ENCODE data around the gene EMP2.

GRCh38 chr16:10521681-10522274, 58.6 kb downstream of the EMP2 start:
- TF ChIP-seq, protein P1, sequence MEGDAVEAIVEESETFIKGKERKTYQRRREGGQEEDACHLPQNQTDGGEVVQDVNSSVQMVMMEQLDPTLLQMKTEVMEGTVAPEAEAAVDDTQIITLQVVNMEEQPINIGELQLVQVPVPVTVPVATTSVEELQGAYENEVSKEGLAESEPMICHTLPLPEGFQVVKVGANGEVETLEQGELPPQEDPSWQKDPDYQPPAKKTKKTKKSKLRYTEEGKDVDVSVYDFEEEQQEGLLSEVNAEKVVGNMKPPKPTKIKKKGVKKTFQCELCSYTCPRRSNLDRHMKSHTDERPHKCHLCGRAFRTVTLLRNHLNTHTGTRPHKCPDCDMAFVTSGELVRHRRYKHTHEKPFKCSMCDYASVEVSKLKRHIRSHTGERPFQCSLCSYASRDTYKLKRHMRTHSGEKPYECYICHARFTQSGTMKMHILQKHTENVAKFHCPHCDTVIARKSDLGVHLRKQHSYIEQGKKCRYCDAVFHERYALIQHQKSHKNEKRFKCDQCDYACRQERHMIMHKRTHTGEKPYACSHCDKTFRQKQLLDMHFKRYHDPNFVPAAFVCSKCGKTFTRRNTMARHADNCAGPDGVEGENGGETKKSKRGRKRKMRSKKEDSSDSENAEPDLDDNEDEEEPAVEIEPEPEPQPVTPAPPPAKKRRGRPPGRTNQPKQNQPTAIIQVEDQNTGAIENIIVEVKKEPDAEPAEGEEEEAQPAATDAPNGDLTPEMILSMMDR (IDR thresholded peaks at IDR 0.05) = peak; percentile 25 to 81 (median 68)
- TF ChIP-seq POLR2A (IDR thresholded peaks at IDR 0.05) = no peak

Data from vagina (tissue), 2 donors.